GM21723 (cell line): ENCODE measurements around the gene SPATA4.

Experiments
- ATAC-seq: cut with Tn5 transposase; IDR thresholded peaks from one replicate; pipeline ENCODE4 v1.9.1; 2021; ENCODE audit warnings: mild to moderate bottlenecking, moderate library complexity; ENCODE audit not compliant: unreplicated experiment

The SPATA4 gene

GRCh38 chr4:176189891-176190795 is 5.2 kb downstream of the SPATA4 start:
- ATAC-seq: no peak

GRCh38 chr4:176188654-176189053 is 6.7 kb downstream of the SPATA4 start:
- no peak for ATAC-seq

- no peak for ATAC-seq
These were observed 7.8 kb downstream of the SPATA4 start for GRCh38 chr4:176187624-176188023.

GRCh38 chr4:176186671-176187395 is 8.6 kb downstream of the SPATA4 start:
- no peak for ATAC-seq

GRCh38 chr4:176186067-176186466 is 9.3 kb downstream of the SPATA4 start:
- peak; percentile 63 for ATAC-seq

GRCh38 chr4:176185051-176185450 is 10.3 kb downstream of the SPATA4 start:
- ATAC-seq: no peak

GRCh38 chr4:176163041-176163440 is 32.3 kb downstream of the SPATA4 start:
- no peak for ATAC-seq

- ATAC-seq: no peak
These were observed 38.7 kb downstream of the SPATA4 start for GRCh38 chr4:176156656-176157055.

- no peak for ATAC-seq
These were observed 42.3 kb downstream of the SPATA4 start for GRCh38 chr4:176153124-176153523.

GRCh38 chr4:176150704-176151103 is 44.7 kb downstream of the SPATA4 start:
- no peak for ATAC-seq

GRCh38 chr4:176150356-176150682 is 45.1 kb downstream of the SPATA4 start:
- ATAC-seq: no peak

- no peak for ATAC-seq
These were observed 45.6 kb downstream of the SPATA4 start for GRCh38 chr4:176149680-176150355.

- no peak for ATAC-seq
These were observed 53.1 kb downstream of the SPATA4 start for GRCh38 chr4:176142253-176142652.

GRCh38 chr4:176139518-176139917 is 55.9 kb downstream of the SPATA4 start:
- no peak for ATAC-seq

GRCh38 chr4:176137631-176138030 is 57.8 kb downstream of the SPATA4 start:
- no peak for ATAC-seq

GRCh38 chr4:176134670-176135069 is 60.7 kb downstream of the SPATA4 start:
- no peak for ATAC-seq
